Fibroblast of upper back skin (primary cell): ENCODE measurements around the gene RNASE3.
"Not testable (repeated sequence)": the region's sequence is repeated elsewhere in the genome, so short reads cannot be mapped to it uniquely, and the experiment has no call there.

Source experiments
- DNase-seq: peaks from one replicate; pipeline ENCODE4 v3.0.0-alpha.2; 2013

Gene RNASE3

DNA sequence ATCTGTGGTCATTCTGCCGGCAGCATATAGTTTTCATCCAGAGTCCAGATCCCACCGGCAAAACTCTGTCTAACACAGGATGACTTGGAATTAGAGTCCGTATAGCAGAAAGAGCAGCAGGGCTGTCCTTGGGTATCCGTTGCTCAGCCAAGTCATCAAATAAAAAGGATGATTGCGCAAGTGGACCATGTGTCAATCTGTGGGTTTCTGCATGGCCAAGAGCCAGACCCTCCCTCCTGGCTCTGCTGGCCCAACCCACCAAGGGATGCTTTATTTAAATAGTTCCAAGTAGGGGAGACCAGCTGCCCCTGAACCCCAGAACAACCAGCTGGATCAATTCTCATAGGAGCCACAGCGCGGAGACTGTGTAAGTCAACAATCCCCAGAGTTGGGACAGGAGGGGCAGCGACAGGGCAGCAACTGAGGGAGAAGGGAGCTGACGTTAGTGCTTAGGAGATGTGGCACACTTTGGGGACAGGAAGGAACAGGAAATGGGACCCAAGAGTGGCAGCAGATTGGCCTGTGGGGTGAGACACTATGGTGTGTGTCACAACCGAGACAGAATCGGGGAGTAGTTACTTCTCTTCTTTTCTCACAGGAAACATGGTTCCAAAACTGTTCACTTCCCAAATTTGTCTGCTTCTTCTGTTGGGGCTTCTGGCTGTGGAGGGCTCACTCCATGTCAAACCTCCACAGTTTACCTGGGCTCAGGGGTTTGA lies 28.0 kb downstream of the RNASE3 start:
- DNase-seq, result not testable (repeated sequence)

DNA sequence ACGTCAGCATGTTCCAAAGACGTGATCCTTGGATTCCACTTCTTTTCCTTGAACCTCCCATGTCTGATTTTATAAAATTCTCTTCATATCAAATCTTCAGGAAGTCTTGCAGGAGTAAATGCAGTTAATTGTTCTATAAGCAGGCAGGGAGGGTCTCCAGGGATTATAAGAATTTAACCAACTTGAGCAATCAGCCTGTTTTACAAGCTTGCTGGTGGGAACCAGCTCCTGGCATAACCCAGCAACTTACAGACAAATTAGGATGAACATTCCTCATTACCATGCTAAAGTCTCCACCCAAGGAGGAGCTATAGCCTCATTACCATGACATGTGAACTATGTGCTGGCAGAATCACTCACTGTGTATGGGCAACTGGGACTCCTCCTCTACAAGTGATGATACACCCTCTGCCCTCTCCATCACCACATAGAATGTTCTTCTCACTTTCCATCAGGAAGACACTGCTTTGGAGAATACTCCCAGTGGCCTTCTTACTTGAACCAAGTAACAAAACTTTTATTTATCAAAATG lies 32.6 kb downstream of the RNASE3 start:
- not testable (repeated sequence) for DNase-seq

DNA sequence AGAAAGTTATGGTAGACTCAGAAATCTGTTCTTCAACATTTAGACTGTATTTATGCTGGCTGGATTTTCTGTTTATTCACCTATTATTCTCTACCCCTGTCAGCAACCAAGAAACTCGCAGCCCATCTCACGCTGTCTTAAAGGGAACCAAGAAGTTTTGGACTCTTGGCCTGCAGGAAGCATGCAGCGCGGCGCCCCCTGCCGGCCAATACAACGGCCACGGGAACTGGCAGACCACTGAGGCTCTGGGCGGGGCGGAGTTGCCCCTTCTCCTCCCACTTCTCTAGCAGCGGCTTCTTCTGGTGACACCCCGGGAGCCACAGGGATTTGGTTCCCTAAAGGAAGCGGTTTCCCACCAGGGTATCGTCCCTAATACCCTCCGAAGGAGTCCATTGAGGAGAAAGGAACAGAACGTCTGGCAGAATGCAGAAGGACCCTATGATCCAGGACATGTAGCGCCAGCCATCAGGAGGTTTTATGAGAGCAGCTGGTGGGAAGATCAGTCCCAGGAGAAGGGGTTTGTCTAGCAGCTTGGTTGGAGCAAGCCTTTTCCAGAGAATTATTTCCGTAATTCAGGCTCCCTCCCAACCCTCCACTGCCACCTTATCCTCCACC lies 43.1 kb downstream of the RNASE3 start:
- DNase-seq, result no peak

DNA sequence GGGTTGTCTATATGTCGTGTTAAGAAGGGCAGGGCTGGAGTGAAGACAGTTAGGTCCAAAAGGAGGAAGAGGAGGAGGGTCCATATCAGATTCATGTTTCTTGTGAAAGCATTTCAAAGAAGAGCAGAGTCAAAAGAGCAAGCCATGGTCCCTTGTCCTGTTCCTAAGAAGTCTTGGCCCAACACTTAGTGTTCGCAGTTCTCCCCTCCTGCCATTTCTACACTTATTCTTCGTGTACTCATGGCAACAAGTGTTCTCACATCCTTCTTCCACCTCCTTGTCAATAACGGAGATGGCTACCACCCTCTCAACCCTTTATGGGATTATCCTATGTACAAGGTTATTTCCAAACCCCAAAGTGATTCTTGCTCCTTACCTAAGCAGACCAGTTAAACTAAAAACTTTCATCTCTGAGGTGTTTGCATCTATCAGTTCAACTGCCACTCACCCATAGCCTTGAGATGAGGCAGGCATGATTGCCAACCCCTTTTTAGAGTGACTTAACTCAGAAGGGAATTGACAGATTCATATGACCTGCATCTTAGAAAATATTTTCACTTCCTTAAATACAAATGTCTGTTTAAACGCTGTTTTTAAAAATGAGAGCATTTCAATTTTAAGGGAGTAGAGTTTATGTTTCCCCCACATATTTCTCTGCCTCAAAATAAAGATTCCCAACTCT lies 44.3 kb downstream of the RNASE3 start:
- no peak for DNase-seq
